Activated T-cell treated with anti-CD3 and anti-CD28 coated beads for 1 hour (primary cell): ENCODE measurements around the gene TIMM10.

Experiments
- DNase-seq: peaks from one replicate; pipeline ENCODE4 v3.0.0-alpha.2; 2020; ENCODE audit warnings: low read depth

Gene TIMM10, protein sequence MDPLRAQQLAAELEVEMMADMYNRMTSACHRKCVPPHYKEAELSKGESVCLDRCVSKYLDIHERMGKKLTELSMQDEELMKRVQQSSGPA

DNA sequence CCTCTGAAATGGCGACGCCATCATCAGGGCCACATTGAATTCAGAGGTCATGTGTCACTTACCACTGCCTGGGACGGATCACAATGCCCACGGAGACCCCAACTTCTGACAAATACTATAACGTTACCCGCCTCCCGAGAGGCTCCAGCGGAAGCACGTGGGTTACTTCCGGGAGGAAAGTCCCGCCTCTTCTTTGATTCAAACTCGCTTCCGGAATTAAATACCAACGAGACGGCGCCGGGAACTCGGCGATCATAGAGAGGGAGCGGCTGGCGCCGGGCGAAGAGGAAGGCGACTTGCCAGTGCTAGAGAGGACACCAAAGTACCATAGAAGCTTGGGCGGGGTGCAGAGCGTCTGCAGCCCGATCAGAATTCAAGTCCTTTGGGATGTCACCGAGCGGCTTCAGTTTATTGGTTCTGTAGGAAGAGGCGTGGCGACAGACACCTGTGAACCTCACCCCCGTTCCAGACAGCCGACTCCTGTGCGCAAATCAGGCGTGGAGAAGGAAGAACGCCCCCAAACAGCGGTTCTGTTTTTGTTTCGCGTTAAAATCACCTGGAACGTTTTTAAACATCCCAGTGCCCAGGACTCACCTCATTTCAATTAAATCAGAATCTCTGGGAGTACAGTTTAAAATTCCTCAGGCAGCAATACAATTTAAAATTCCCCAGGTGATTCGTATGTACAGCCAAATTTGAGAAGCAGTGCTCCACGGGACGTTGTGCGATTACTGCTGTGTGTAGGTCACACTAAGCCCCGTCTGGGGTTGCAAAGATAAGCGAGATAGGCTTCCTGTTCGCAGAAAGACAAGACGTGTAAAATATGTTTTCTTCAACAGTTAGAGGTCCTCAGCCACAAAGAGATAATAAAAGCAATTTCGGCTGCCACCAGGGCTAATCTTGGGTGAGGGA, at the start of gene TIMM10:
Gene TIMM10, minus strand, starts transcription at position 159 of the 912 bp plus-strand sequence. CDS start 565 bp downstream, outside the sequence.
- peak; percentile 84 for DNase-seq

GRCh38 chr11:57574061-57574460, 43.5 kb upstream of the TIMM10 start:
- no peak for DNase-seq

- no peak for DNase-seq
Observed at GRCh38 chr11:57571606-57572005, 41.1 kb upstream of the TIMM10 start.

DNA sequence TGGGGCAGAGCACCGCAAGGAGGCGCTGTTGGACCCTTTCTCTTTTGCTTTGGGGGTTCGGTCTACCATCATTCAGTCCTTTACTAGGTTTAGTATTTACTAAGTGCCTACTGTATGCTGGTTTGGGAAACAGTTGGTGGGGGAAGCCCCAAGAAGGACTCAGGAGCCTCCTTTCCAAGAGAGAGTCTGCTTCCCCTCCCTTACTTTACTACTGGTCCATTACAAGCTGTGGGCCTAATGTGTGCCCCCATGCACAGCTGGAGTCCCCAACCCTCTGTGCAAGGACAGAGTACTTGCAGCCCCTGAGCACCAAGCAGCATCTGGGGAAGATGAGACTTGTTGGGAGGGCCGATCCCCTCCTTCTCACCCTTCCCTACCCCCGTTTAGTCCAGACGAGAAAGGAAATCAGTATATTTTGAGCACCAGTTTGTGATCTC, 37.8 kb upstream of the TIMM10 start:
- peak; percentile 88 for DNase-seq

DNA sequence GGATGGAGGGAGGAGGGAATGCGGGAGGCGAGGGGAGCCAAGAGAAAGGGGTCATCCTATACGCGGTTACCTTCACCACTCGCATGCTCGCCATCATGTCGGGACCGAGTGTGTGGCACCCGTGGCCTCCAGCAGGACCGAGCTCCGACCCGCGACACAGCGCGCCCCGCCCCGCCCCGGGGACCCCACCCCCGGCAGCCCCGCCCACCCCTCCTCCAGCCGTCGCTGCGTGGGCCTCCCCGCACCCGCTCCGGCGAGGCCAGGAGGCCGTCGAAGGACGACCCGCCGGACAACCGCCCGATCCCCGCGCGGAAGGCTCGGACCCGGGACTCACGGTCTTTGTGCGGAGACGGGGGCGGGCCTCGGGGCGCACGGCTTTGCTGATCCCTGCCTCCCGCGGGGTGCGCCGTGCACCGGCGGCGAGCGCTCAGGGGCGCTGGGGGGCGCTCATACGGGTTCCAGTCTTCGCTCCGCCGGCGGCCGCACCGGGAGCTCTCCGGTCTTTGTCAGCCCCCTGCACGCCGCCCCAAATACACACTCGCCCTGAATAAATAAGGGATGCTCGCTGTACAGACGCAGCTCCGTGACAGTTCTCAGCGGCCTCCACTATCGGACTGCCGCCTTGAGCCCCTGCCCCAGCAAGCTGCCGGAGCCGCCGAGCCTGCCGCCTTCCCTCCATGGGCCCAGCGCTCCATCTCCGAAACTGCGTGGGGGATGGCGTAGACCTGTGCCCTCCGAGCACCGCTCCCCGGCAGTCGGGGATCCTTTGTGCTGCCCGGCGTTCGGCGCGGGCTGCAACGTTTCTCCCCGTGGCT, 37.2 kb upstream of the TIMM10 start, which contains the start of gene UBE2L6:
Gene UBE2L6, minus strand, starts transcription at position 158 of the 815 bp plus-strand sequence. Its CDS starts 61 bp downstream, at position 97.
- DNase-seq: peak; percentile 46

DNA sequence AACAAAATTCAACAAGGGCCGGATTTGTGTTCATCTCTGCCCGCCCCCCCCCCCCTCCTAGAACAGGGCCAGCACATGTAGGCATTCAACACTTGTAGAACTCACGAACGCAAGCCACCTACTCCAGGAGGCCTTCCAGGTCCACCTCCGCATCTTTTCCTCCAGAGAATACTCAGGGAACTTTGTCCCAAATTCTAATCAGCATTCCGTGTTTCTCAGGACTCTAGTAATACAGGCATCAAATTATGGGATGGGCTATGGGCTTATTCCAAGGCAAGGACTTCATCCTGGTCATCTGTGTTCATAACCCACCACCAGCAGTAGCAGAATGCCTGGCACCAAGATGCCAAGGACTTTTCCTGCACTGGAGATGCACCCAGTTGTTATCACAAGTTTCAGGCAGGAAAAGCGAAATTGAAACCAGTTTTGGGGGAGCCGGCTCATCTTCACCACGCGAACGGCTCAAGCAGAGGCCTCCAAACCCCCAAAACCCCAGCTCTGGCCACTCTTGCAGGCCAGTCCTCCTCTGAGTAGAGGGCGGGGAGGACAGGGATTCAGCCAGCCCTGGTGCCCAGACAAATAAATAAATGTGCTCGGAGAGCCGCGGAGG, 36.5 kb upstream of the TIMM10 start:
- DNase-seq: no peak

GRCh38 chr11:57566005-57566904, 35.7 kb upstream of the TIMM10 start:
- no peak for DNase-seq

GRCh38 chr11:57562596-57562995, 32.0 kb upstream of the TIMM10 start:
- DNase-seq: no peak

GRCh38 chr11:57560146-57560545, 29.6 kb upstream of the TIMM10 start:
- DNase-seq: no peak

GRCh38 chr11:57556041-57556440, 25.5 kb upstream of the TIMM10 start:
- no peak for DNase-seq

- DNase-seq: no peak
Observed at GRCh38 chr11:57555393-57555792, 24.8 kb upstream of the TIMM10 start.

GRCh38 chr11:57552479-57552878, 21.9 kb upstream of the TIMM10 start:
- DNase-seq: no peak

- DNase-seq: no peak
Observed at GRCh38 chr11:57551941-57552340, 21.4 kb upstream of the TIMM10 start.

DNA sequence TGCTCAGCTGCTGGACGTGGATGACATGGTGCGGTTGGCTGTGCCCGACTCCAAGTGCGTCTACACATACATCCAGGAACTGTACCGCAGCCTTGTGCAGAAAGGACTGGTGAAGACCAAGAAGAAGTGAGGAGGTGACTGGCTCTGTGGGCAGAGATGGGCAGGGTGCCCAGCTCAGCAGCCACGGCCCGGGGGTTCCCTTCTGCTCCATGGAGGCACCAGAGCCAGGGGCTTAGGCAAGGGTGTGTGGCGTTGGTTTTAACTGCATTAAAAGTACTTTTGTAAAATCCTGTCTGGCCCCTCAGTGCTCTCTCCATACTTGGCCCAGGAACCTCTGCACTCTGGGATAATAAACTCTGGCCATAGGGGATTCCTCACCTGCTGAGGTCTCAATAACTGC, 19.4 kb upstream of the TIMM10 start:
- no peak for DNase-seq

DNA sequence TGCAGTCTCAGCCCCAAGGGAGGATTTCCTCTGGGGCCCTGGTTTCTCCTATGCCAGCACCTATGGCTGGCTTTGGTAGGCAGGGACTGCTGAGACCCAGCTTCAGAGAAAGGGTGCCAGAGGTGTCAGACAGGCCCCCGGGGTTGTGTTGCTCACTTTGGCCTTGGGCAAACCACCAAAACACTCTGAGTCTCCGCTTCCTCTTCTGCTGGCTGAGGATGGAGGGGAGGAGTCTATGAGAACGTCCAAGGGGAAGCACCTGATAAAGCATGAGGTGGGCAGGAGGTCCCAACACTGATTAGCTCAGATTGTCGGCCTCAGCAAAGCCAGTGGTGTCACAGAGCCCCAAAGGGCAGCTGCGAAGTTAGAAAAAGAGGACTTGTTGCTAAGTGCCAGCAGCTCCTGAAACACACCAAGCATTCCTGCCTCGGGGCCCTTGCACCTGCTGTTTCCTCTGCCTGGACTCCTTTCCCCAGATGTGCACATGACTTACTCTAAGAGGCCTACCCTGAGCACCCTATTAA, 17.4 kb upstream of the TIMM10 start:
- DNase-seq: no peak

GRCh38 chr11:57546869-57547475, 16.4 kb upstream of the TIMM10 start:
- no peak for DNase-seq

DNA sequence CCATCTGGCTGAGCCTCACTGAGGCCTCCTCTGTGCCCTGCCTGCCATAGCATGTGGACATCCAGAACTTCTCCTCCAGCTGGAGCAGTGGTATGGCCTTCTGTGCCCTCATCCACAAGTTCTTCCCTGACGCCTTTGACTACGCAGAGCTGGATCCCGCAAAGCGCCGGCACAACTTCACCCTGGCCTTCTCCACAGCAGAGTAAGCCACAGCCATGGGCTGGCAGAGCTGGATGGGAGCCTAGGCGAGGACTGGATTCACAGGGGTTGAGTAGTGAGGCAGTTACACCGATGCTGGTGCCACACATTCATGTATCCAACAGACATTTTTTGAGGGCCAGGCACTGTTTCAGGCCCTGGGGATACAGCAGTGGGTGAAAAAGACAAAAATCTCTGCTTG, 15.9 kb upstream of the TIMM10 start:
- DNase-seq: no peak

- DNase-seq: no peak
Observed at GRCh38 chr11:57545883-57546282, 15.3 kb upstream of the TIMM10 start.

GRCh38 chr11:57544566-57544965, 14.0 kb upstream of the TIMM10 start:
- no peak for DNase-seq

- DNase-seq: no peak
Observed at GRCh38 chr11:57543593-57543992, 13.0 kb upstream of the TIMM10 start.
